GM23248 (cell line): Measurements from ENCODE around the gene CDYL. TPM values are rescaled to one million over a fixed set of nuclear protein-coding genes. Genes with fewer than 3 reads are reported as not detected.

ENCODE experiments used
- DNase-seq: peaks from one replicate; pipeline ENCODE4 v3.0.0-alpha.2; 2015
- H2AFZ ChIP-seq: fragments of 200-600 bp; sonication (generic); 2 replicates; pipeline ENCODE4 v1.6.1; 2016; ENCODE audit warnings: antibody characterized with exemption
- H3F3A ChIP-seq: fragments of 200-600 bp; sonication (generic); 2 replicates; pipeline ENCODE4 v1.6.1; 2016; ENCODE audit warnings: mild to moderate bottlenecking, antibody characterized with exemption, mixed run types; ENCODE audit not compliant: insufficient read depth
- H3K27ac ChIP-seq: fragments of 200-600 bp; sonication (generic); 2 replicates; pipeline ENCODE4 v1.5.1; 2016; ENCODE audit warnings: mild to moderate bottlenecking
- H3K27me3 ChIP-seq: fragments of 200-600 bp; sonication (generic); replicated peaks from 2 replicates; pipeline ENCODE4 v1.6.1; 2016; ENCODE audit warnings: mild to moderate bottlenecking; ENCODE audit not compliant: insufficient read depth
- H3K36me3 ChIP-seq: fragments of 200-600 bp; sonication (generic); 2 replicates; pipeline ENCODE4 v1.6.1; 2016; ENCODE audit warnings: low read depth, mild to moderate bottlenecking
- H3K4me1 ChIP-seq: fragments of 200-600 bp; sonication (generic); 2 replicates; pipeline ENCODE4 v1.6.1; 2016; ENCODE audit warnings: mild to moderate bottlenecking; ENCODE audit not compliant: insufficient read depth
- H3K4me2 ChIP-seq: fragments of 200-600 bp; sonication (generic); one replicate; pipeline ENCODE4 v1.6.1; 2016; ENCODE audit warnings: mild to moderate bottlenecking; ENCODE audit not compliant: unreplicated experiment
- H3K4me3 ChIP-seq: fragments of 200-600 bp; sonication (generic); 2 replicates; pipeline ENCODE4 v1.5.1; 2016; ENCODE audit warnings: mild to moderate bottlenecking
- H3K79me2 ChIP-seq: fragments of 200-600 bp; sonication (generic); 2 replicates; pipeline ENCODE4 v1.6.1; 2016; ENCODE audit warnings: mild to moderate bottlenecking; ENCODE audit not compliant: insufficient read depth
- H3K9ac ChIP-seq: fragments of 200-600 bp; sonication (generic); 2 replicates; pipeline ENCODE4 v1.6.1; 2016; ENCODE audit warnings: mild to moderate bottlenecking
- H3K9me2 ChIP-seq: fragments of 200-600 bp; sonication (generic); 2 replicates; pipeline ENCODE4 v1.6.1; 2016; ENCODE audit warnings: mixed run types, mild to moderate bottlenecking, moderate library complexity; ENCODE audit not compliant: insufficient read depth
- H3K9me3 ChIP-seq: fragments of 200-600 bp; sonication (generic); one replicate; pipeline ENCODE4 v1.6.1; 2017; ENCODE audit warnings: low read depth
- H4K20me1 ChIP-seq: fragments of 200-600 bp; sonication (generic); 2 replicates; pipeline ENCODE4 v1.6.0; 2016; ENCODE audit not compliant: insufficient read depth
- EZH2 ChIP-seq: fragments of 200-600 bp; sonication (generic); IDR thresholded peaks from 2 replicates; pipeline ENCODE4 v1.6.1; 2018; ENCODE audit warnings: antibody characterized with exemption, mild to moderate bottlenecking; ENCODE audit not compliant: insufficient read depth, poor library complexity, severe bottlenecking
- EZH2phosphoT487 ChIP-seq: fragments of 200-600 bp; sonication (generic); IDR thresholded peaks from 2 replicates; pipeline ENCODE4 v1.6.1; 2018; ENCODE audit warnings: antibody characterized with exemption, moderate library complexity, mild to moderate bottlenecking, low read depth; ENCODE audit not compliant: insufficient read depth
- WGBS, 2 experiments: methylation state at CpG; one replicate each; pipeline ENCODE4 v1.1.6; 2015 to 2017; ENCODE audit warnings: low lambda C conversion rate in 2 of 2, low coverage in 1 of 2; ENCODE audit errors: missing lambda C conversion rate in 2 of 2; 5-methylcytosine and 5-hydroxymethylcytosine counted together
- in situ Hi-C: fragments of 300-500 bp; cut with MboI; formaldehyde crosslinking; loops from 2 replicates; pipeline ENCODE4 v1.15.0; 2020
- polyA plus RNA-seq: library from polyadenylated mRNA; unstranded; fragments of >200 nt; fragmentation: Nextera tagmentation; extraction: Ambion mirVana; gene quantifications from 2 replicates; pipeline ENCODE4 v1.2.1, GENCODE V29; 2016
- total RNA-seq: library from RNA; depleted of rRNA; stranded (reverse); fragments of >200 nt; shearing (Covaris generic); gene quantifications from 2 replicates; pipeline ENCODE4 v1.2.3, GENCODE V29; 2014

CDYL gene
- total and polyA plus RNA-seq, 2 experiments from 2014 or later: 7.9 to 27.9 TPM

GRCh38 chr6:4800662-4801061 is 24.5 kb downstream of the CDYL start:
- in situ Hi-C loops: no loop called here
- Histone ChIP-seq H3F3A (peaks cover 20% of the 10 kb centered on the region), H3K9me2 (no peaks in the 10 kb centered on the region), H3K9me3 (no peaks in the 10 kb centered on the region), H3K36me3 (no peaks in the 10 kb centered on the region), H3K9ac (no peak overlapping the region), H3K27ac (no peak overlapping the region), H3K27me3 (no peaks in the 10 kb centered on the region), H3K4me2 (no peak overlapping the region), H3K4me1 (peaks cover 29% of the 10 kb centered on the region), H4K20me1 (peaks cover 10% of the 10 kb centered on the region), H2AFZ (no peak overlapping the region), H3K79me2 (peaks cover 99% of the 10 kb centered on the region), H3K4me3 (no peak overlapping the region)
- TF ChIP-seq EZH2: no peak
- no peak for TF ChIP-seq EZH2phosphoT487
- WGBS, 2 experiments: 95 to 100% methylated on average over 3 of the region's 3 CpGs
- no peak for DNase-seq

- 58 to 59% methylated on average over 3 of the region's 3 CpGs for WGBS, 2 experiments
- peaks cover 10% of the 10 kb centered on the region for H4K20me1 ChIP-seq
- in situ Hi-C loops: no loop called here
These were observed 25.4 kb downstream of the CDYL start for GRCh38 chr6:4801491-4802110.

GRCh38 chr6:4802312-4802935 is 26.2 kb downstream of the CDYL start:
- H3K9me2 ChIP-seq: no peaks in the 10 kb centered on the region
- H3K9ac ChIP-seq: no peak overlapping the region
- no peaks in the 10 kb centered on the region for H3K27me3 ChIP-seq
- H3K4me3 ChIP-seq: no peak overlapping the region
- H3K4me1 ChIP-seq: peaks cover 20% of the 10 kb centered on the region
- no peaks in the 10 kb centered on the region for H3K9me3 ChIP-seq
- TF ChIP-seq EZH2phosphoT487: no peak
- no peak for TF ChIP-seq EZH2
- H3K27ac ChIP-seq: no peak overlapping the region
- H3K79me2 ChIP-seq: peaks cover 99% of the 10 kb centered on the region
- WGBS, 2 experiments: 95 to 96% methylated on average over 3 to 4 of the region's 4 CpGs
- H3F3A ChIP-seq: peaks cover 16% of the 10 kb centered on the region
- H3K36me3 ChIP-seq: no peaks in the 10 kb centered on the region
- peaks cover 10% of the 10 kb centered on the region for H4K20me1 ChIP-seq
- no peak overlapping the region for H3K4me2 ChIP-seq
- H2AFZ ChIP-seq: no peak overlapping the region
- in situ Hi-C loops: no loop called here
- no peak for DNase-seq

More at GRCh38 chr6:4801491-4802110, 25.4 kb downstream of the CDYL start:
- H3F3A ChIP-seq: peaks cover 18% of the 10 kb centered on the region
- H3K9ac ChIP-seq: no peak overlapping the region
- no peak overlapping the region for H3K27ac ChIP-seq
- no peaks in the 10 kb centered on the region for H3K36me3 ChIP-seq
- no peaks in the 10 kb centered on the region for H3K9me3 ChIP-seq
- H2AFZ ChIP-seq: no peak overlapping the region
- peaks cover 28% of the 10 kb centered on the region for H3K4me1 ChIP-seq
- H3K9me2 ChIP-seq: no peaks in the 10 kb centered on the region
- no peak overlapping the region for H3K4me3 ChIP-seq
- TF ChIP-seq EZH2phosphoT487 (no peak), EZH2 (no peak)
- no peaks in the 10 kb centered on the region for H3K27me3 ChIP-seq
- DNase-seq: no peak
- H3K79me2 ChIP-seq: peaks cover 99% of the 10 kb centered on the region
- no peak overlapping the region for H3K4me2 ChIP-seq

GRCh38 chr6:4803343-4803744 is 27.1 kb downstream of the CDYL start:
- H3K4me2 ChIP-seq: no peak overlapping the region
- no peaks in the 10 kb centered on the region for H3K9me3 ChIP-seq
- H3K4me1 ChIP-seq: peaks cover 15% of the 10 kb centered on the region
- 40 to 41% methylated on average over 5 of the region's 5 CpGs for WGBS, 2 experiments
- H3K79me2 ChIP-seq: peaks cover 99% of the 10 kb centered on the region
- no peak for TF ChIP-seq EZH2phosphoT487
- TF ChIP-seq EZH2: no peak
- no peak overlapping the region for H3K27ac ChIP-seq
- H3K4me3 ChIP-seq: no peak overlapping the region
- H2AFZ ChIP-seq: no peak overlapping the region
- no peak overlapping the region for H3K9ac ChIP-seq
- DNase-seq: no peak
- H4K20me1 ChIP-seq: peaks cover 15% of the 10 kb centered on the region
- no peaks in the 10 kb centered on the region for H3K27me3 ChIP-seq
- H3F3A ChIP-seq: peaks cover 14% of the 10 kb centered on the region
- in situ Hi-C loops: no loop called here
- H3K36me3 ChIP-seq: no peaks in the 10 kb centered on the region
- no peaks in the 10 kb centered on the region for H3K9me2 ChIP-seq
